GM18507 (cell line): Measurements from ENCODE around the gene SORCS3.

Source experiments
- DNase-seq: peaks from one replicate; pipeline ENCODE4 v3.0.0; 2011; ENCODE audit warnings: low read depth; ENCODE audit not compliant: insufficient read length; ENCODE audit errors: extremely low spot score
- FAIRE-seq: peaks from 2 replicates; lab custom pipeline; 2011; peaks lifted over from hg19 to GRCh38; lab: Jason Lieb, UNC

The SORCS3 gene

DNA sequence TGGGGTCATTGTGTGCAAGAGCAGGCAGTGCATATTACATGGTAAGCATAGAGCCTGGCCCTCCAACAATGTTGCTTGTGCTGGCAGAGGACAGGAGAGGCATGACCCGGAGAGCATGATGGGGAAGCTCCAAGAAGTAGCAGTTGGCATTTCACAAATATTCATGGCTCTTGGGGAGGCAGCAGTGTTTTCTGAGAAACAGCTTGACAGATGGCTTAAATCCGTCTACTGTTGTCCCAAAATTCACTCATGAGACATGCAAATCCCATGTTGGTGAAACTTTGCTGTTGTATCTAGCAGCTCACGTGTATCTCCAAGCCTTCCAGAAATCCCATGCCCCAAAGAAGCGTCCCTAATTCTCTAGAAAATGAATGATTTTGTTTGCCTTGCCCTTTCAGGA, 487.0 kb downstream of the SORCS3 start:
- FAIRE-seq (no peak), DNase-seq (no peak)

DNA sequence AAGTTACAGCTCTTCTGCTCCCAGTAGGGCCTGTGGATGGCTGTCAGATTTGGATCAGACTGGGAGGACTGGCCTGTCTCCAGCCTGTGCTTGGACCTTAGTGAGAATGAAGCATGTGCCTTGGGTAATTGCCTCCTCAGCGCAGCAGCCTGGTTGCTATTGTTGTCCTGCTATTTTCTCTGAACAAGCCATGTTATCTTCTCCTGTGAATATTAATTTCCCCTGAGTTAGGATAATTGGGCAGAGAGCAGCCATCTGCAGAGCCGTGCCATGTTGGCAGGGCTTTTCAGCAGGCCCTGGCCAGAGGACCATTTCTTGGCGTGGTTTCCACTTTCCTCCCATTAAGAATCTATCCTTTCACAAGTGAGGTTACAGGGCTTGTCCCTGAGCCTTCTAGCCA, 497.3 kb downstream of the SORCS3 start:
- DNase-seq = no peak
- no peak for FAIRE-seq

DNA sequence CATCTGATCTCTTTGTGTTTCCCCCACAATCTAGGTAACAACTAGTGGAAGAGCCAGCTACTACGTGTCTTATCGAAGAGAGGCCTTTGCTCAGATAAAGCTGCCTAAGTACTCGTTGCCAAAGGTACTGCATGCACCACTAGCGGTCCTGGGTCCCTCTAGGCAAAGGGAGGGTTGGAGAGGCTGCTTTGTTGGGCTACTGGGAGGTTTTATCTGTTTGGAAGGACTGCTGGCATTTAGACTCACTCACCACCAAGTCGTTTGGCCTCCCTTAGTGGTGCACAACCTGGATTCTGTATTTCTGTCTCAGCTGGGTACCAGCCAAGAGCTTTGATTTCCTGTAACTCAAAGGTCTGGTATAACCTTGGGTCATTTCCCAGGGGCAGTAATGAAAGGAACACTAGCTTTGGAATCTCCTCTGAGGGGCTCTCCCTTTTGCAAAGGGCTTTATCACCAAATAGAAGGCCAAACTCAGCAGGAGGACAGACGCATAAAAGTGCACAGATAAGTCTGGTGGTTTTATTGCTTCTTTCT, 498.3 kb downstream of the SORCS3 start:
- no peak for DNase-seq

DNA sequence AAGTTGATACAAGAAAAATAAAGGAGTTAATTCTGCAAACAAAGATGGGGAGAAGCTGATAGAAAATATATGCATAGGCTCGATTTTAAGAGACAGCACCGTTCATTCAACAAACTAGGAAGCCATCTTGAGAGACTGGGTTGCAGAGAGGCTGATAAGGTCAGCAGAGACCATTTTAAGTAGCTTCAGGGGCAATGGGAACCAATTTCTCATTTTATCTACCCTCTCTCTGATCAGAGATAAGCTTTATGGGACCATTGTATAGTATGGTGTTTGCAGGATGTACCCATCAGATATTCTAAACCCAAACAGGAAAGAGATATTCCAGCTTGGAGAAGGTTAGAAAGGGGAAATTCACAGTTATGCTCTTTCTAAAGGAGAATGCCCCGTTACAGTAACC, 499.5 kb downstream of the SORCS3 start:
- no peak for FAIRE-seq

More for the DNA sequence above, 498.3 kb downstream of the SORCS3 start:
- no peak for FAIRE-seq

DNA sequence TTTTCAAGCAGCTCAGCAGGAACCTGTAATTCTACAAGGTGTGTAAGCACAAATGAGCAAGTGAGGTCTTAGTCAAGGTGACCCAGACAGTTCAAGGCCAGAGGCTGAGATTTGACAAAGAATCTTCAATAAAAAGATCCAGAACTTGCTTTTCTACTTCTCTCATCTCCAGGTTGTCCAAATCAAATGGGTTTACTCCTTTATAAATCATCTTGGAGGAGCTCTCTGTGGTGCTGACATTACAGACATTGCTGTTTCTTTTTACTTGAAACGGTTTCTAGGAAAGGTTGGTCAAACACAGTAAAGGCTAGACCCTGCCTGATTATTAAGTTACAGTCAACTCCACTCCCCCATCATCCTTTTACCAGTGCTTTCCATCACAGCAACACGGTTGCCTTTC, 504.6 kb downstream of the SORCS3 start:
- DNase-seq (no peak), FAIRE-seq (no peak)

More for the DNA sequence above, 499.5 kb downstream of the SORCS3 start:
- DNase-seq = no peak

DNA sequence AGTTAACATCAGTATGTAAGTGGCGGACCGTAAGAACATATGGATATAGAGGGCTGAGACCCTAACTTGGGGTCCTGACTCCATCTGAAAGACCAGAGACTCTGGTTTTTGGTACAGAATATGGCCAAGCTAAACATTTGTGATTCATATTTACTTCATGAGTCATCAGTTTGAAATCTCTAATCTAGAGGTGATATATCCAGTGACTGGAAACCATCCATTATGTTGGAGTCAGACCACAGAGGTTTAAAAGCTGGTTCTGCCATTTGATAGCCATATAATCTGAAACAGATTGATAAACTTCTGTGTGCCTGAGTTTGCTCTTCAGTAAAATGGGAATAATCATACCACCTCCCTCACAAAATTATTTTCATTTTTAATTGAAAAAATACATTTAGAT, 505.3 kb downstream of the SORCS3 start:
- FAIRE-seq (no peak), DNase-seq (no peak)

DNA sequence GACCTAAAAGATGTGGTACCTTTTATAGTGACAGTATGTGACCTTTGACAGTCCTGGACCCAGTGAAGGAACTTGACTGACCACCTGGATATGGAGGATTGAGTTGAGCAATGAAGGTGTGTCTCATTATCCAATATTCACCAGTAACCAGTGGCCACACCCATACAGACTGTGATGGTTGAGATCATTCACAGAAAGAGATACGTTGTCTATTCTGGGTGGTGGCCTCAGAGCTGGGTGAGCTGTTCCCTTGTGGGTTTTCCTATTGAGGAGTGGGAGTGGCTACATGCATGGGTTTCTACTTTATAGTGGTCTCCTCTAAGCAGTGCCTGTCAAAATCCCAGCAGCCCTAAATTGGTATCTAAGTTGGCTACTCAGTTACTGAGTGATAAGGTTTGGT, 507.4 kb downstream of the SORCS3 start:
- DNase-seq (no peak), FAIRE-seq (no peak)

DNA sequence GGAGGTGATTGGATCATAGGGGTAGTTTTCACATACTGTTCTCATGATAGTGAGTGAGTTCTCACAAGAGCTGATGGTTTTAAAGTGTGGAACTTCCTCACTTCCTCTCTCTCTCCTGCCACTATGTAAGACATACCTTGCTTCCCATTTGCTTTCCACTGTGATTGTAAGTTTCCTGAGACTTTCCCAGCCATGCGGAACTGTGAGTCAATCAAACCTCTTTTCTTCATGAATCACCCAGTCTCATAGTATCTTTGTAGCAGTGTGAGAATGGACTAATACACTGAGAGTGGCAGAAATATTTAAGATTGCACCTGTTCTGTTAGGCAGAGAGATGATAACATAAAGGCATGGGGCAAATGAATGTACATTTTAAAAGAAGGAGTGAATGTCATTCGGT, 507.8 kb downstream of the SORCS3 start:
- DNase-seq (no peak), FAIRE-seq (no peak)

DNA sequence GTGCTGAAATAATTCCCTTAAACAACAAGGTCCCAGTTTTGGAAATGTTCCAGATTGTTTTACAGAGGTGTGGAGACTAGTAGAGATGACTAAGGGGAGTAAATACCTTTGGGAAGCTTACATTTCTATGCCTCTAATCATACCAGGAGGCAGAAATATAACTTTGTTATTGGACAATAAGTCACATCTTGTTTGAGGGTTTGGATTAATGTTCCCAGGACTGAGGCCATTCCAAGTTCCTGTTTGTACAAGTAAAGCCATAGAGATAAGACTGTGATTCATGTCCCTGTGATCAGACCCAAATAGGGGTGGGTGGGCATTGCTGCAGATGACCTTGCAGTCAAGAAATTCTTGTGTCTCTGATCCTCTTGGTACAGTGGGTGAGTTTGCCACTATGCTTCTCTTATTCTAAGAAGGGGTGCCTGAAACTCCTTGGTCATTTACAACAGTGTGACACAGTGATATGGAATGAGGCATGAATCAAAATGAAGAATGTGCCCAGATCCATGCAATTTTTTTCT, 508.3 kb downstream of the SORCS3 start:
- DNase-seq = no peak
- no peak for FAIRE-seq

DNA sequence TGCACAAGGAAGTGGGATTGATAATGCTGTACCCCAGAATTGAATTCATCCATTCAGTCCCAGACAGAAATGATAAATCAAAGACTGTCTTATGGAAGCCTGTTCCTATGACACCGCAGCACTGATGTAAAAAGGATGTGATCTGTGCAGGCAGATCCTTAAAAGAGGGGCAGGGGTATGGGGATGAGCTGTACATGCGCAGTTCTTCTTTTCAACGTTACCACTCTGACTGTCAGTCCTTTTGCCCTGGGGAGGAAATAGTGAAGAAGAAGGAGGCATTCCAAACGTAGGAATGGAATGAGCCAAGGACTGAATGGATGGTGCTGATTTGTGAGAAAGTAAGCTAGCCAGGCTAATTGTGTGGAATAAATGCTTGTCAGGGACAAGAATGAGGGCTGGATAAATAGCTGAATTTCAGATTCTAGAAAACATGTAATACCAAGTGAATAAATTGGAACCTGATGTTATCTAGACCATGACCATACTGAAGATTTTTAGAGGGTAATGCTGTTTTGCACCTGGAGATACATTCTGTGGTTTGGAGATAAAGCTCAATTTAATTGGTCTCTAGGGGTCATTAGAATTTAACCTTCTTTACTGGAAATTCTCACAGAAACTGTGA, 509.3 kb downstream of the SORCS3 start:
- FAIRE-seq = no peak

DNA sequence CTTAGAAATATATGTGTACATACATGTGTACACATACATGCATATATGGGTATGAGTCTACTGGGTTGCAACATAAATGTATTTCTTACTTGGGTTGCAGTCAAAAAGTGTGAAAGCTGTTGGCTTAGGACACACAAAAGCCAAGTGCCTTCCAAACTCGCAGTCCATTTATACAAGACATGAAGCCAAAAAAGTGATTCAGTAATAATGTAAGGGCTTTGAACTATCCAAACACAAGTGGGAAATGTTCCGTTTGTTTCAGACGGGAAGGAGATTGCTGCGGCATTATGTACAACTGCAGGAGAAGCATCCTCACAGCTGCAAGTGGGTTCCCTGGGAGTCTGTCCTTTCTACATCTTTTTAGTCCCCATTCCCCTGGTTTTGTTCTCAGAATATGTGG, 513.6 kb downstream of the SORCS3 start:
- DNase-seq (no peak), FAIRE-seq (no peak)

More for the DNA sequence above, 509.3 kb downstream of the SORCS3 start:
- no peak for DNase-seq

DNA sequence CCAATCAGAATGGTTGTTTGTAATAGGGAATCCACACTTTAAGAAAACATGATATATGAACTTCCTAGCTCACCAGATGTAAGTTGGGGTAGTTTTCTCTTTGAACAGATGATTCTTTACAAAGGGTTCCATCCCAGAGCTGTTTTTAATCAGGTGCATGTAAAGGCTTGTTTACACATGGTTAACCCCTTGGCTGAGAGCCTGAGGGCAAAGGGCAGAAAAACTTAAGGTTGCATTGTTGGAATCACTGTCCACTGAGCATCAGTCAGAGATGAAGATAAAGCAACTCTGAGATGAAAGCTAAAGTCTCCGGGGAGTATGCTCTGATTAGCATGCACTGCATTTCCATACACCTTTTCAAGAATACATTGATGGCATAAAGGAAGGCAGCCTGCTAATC, 518.2 kb downstream of the SORCS3 start:
- FAIRE-seq = no peak
- DNase-seq = no peak

DNA sequence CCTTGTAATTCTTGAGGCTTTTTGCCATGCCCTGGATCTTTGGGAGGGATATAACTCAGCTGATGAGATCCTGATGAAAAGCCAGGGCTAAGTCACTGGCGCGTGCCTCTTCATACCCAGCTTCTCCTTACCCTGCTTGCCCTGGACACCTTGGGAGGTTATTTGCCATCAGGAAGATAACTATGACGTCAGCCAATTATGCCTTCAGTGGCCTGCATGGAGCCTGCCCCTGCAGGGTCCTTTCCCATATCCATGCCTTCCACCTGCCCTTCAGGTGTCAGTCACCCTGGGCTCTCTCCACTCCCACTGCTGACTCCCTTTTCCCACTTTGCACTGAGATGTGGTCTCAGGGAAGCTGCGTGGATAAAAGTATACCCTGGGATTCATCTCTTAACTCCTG, 520.1 kb downstream of the SORCS3 start:
- FAIRE-seq = no peak
- no peak for DNase-seq

DNA sequence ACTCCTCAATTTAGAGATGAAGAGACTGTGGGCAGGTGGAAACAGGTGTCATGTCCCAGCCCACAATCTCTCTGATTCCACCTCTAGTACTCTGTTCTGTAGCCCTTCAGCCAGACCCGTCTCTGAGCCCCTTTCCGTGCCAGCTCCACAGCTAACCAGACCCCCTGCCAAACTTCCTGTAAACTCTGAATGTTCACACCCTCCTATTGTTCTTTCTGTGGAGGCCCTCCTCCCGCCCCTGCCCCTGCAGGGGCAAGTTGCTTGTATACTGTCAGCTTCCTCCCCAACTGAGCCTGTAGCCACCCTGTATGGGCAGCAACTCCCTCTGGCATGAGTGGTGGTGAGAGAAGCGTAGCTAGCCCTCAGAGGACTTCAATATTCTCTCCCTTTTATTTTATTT, 520.7 kb downstream of the SORCS3 start:
- FAIRE-seq (no peak), DNase-seq (no peak)

DNA sequence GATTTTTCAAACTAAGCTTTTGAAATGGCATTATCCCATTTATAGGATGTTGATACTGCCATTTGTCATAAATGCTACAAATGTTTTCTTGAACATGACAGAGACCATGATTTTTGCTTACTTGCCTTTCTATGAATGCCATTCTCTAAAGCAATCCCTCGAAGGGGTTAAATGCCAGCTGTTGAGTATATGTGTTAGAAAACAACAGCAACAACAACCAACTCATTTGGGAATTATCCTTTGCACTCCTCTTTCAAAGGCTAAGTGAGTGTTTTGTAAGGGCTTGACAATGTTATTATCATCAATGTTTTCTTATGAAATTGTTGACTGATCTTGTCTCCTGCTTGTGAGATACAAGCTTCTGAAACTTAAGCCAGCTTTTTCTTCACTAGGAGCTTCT, 529.4 kb downstream of the SORCS3 start:
- DNase-seq (no peak), FAIRE-seq (no peak)

DNA sequence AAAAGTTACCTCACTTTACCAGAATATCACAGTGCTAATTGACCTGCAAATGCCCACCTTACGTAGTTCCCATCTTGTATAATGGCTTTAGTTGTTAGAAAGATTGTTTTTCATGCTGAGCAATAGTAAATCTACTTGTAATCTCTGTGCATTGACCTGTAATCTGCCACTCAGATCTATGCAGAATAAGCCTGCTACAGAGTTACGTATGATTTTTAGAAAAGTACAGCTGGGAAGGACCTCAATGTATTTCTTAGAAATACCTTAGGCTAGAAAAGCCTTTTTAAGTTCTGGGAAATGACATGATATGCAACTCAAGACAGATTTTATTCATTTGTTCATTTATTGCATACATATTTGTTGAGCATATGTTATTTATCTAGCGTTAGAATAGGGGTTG, 530.9 kb downstream of the SORCS3 start:
- FAIRE-seq = no peak
- DNase-seq = no peak

DNA sequence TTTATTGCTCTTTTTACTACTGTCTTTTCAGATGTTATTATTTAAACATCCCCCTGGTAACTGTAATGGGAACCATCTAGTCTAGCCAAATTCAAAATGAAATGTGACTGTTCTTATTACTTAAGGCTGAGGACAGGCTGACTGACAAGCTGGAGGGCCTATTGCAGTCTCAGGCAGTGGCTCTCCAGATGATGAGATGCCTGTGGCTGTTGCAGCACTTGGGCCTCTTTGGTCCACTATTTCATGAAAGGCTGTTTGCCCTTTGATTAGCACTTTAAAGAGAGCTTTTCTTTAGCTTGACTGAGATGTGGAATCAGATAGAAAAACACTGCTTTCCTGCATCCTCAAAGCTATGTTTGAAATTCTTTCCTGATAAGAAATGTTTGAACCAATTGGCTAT, 540.5 kb downstream of the SORCS3 start:
- DNase-seq = no peak
- FAIRE-seq = no peak

DNA sequence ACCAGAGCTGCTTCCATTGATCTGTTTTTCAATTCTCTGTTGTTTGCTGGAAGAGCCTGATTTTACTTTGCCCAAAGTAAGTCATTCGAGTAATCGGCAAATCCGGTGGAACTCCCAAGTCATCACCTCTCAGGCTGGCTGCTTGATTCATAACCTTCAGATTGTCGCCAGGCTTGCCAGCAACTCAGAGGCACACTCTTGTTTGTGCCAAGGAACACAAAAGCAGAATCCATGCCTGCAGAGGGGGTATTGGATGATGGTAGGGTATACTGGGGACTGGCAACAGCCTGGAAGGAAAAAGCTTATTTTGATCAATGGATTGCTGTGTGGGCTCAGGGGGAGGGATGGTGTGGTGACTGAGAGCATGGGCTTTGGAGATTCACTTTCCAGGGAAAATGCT, 542.4 kb downstream of the SORCS3 start:
- DNase-seq (no peak), FAIRE-seq (no peak)

DNA sequence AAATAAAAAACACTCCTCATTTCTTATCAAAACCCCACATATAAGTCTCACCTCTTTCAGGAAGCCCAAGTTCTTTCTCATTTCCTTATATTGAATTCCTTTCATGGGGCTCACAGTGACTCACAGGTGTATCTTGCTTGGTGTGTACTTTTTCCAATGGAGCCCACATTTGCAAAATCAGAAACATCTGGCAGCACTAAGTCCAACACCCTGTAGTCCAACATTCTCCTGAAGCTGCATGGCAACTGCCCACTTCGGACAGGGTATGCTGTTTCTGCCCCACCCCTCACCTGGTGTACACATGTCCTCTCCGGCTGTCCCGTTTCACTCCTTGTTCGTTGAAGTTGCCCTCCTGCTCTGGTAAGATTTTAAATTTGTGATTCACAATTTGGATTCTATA, 544.1 kb downstream of the SORCS3 start:
- FAIRE-seq = no peak

DNA sequence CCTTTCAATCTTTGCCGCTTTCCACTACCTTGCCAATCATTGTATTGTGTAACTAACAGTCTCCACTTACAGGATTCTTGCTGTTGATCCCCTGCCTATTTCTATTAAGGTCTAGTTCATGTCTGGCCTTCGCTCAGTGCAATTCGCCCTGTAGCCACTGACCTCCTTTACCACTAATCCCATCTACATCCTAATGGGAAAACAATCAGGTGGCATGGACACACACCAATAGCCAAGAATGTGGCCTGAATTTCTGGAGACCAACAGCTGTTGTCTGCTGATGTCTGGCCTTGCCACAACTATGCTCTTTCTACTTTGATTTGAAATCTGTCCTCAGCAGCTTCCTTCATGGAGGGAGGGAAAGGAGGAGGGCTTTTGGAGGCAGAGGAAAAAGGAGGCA, 546.2 kb downstream of the SORCS3 start:
- DNase-seq (no peak), FAIRE-seq (no peak)

More for the DNA sequence above, 544.1 kb downstream of the SORCS3 start:
- DNase-seq = no peak

DNA sequence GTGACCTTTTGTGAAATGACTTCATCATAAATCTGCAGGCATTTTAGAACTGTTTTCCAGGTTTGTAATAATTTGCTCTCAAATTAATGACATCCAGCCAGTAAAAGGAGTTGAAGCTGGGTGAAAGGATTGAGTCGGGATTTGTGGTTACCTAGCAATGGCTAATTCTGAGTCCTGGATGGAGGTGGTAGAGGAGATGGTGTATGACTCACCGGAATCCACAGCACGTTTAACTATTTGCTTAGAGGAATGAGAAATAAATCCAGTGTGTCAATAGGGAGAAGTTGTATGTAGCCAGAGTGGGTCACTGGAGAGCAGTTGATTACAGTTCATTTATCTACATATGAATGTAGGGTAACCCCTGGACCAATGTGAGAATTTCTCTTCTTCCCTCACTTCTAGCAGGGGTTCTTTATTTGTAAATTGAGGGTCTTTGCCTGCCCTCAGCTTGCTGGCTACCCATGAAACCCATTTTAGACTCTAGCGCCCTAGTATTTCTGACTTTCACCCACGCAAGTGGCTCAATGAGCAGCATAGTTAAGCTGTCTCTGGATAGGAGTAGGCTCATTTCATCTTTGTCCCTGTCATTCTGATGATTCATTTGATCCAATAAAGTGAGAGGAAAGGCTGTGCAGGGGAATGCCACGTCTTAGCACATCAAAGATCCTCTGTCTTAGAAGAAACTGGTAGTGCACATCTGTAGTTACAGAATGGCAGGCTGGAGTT, 547.8 kb downstream of the SORCS3 start:
- DNase-seq (no peak), FAIRE-seq (no peak)
